GM18508 (cell line): ENCODE data around the gene AGPS.

Source experiments
- ATAC-seq: cut with Tn5 transposase; IDR thresholded peaks from one replicate; pipeline ENCODE4 v1.9.1; 2021; ENCODE audit warnings: moderate number of reproducible peaks; ENCODE audit not compliant: insufficient read depth, unreplicated experiment

The AGPS gene

DNA sequence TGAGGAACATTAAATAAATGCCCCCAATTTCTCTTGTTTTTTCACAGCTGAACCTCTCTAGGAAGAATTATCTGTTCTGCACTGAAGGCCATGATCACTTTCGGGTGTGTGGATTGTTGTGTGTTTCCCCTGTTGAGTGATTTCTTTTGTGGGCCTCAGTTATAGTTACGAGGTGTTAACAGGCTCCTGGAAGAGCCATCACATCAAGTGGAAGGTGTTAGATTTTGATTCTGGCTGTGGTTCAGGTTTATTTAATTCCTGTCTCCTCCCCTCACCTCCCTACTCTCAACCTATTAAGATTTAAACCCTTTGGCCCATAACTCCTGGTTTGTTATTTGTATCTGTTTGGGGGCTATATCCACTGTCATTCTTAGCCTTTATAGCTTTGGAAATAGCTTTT lies 182.8 kb downstream of the AGPS start:
- no peak for ATAC-seq

DNA sequence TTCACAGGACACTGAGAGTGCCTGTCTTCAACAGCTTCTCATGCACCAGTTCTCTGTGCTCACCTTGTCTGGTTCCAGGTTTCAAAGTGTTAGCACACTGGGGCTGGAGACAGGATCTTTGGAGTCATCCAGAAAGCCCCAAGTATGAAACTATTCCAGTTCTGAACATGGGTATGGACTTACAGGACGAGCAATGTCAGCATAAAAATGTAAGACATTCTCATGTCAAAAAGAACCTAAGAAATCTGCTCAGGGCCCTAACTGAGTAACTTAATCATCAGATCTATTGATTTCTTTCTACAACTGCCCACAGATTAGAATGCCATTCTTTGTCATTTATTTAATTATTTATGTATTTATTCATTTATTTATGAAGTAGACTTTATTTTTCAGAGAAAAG lies 184.5 kb downstream of the AGPS start:
- ATAC-seq = no peak

DNA sequence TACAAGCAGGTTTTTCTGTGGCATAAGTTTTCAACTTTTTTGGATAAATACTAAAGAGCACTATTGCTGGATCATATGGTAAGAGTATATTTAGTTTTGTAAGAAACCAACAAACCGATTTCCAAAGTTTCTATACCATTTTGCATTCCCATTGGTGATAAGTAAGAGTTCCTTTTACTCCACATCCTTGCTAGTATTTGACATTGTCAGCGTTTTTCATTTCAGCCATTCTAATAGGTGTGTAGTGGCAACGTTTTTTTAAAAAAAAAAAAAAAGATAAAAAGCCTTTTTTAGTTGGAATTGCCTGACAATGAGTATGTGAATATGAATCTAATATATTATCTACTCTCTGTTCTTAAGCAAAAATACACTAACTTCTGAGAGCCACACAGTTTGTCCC lies 185.9 kb downstream of the AGPS start:
- ATAC-seq = no peak

DNA sequence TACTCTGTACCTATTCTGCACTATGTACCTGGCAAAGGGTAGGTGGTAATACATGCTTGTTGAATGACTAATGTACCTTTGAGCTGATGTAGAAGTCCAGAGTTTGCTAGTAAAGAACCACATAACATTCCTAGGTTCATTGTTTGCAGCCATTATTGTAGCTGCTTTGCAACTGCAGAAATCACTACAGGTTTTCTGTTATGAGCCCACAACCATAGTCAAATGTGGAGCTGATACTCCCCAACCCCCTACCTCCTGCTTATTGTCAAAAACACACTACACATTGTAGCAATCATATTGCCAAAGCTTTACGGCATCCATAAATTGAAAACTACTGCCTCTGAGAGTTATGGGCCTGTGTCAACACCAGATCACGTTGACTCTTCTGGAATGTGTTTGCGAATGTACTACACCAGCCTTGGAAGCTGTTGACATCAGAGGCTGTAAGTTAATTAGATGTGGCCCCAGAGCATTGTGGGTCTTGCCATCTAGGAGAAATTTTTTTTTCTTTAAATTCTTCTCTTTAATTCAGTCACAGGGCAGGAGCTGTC lies 187.0 kb downstream of the AGPS start:
- no peak for ATAC-seq

DNA sequence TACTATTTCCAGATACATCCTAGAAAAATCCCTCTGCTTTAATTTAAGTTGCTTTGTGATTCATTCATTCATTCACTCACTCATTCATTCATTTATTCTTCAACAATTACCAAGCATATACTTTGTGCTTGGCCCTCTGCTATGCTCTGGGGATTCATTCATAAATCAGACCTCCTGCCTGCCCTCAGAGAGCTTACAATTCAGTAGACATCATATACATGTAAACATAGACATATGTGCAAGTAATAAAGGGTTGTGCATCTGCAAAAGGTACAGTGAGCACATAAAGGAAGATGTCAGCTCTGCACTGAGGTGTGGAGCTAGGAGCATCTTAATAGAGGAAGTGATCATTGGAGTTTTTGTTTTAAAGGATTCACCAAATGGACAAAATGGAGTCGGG lies 189.4 kb downstream of the AGPS start:
- no peak for ATAC-seq

DNA sequence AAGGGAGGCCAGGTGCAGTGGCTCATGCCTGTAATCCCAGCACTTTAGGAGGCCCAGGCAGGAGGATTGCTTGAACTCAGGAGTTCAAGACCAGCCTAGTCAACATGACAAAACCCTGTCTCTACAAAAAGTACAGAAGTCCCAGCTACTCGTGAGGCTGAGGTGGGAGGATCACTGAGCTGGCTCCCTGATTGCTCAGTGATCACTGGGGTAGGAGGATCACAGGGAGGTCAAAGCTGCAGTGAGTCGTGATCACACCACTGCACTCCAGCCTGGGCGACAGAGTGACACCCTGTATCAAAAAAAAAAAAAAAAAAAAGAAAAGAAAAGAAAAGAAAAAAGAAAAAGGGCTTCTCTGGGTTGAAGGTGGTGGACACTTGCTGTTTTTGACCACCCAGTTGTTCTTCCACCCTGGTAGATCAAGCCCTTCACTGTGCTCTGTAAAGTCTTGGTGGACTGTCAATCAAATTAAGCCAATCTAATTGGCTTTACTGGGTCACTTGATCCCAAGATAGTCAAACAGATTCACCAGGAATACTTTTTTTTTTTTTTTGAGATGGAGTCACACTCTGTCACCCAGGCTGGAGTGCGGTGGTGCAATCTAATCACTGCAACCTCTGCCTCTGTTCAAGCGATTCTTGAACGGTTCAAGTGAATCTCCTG lies 191.6 kb downstream of the AGPS start:
- no peak for ATAC-seq

DNA sequence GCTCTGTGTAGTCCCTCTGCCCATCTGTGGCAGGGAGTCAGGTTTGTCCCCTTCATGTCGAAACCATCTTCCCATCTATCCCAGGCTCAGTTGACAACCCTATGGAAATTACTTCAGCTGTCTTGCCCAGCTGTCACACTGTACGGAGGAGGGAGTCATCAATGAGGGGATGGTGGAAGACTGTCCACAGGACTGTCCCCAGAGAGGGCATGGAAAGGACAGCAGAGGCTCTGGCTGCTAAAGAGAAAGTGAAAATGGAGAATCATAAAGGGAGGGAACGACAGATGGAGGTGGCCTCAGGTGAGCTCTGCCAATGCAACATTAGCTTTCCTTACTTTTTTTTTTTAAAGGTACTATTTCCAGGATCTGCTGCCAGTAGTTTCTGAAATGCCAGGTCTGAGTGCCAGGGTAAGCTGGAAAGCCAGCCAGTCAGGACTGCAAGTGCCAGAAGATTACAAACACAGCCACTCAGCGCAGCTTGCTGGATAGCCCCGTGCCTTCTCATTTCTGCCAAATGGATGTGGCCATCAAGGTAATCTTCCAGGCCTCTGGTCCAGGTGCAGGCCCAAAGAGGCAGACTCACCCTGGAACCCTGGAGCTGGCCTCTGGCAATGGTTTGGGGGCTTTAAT lies 192.8 kb downstream of the AGPS start:
- ATAC-seq = no peak

DNA sequence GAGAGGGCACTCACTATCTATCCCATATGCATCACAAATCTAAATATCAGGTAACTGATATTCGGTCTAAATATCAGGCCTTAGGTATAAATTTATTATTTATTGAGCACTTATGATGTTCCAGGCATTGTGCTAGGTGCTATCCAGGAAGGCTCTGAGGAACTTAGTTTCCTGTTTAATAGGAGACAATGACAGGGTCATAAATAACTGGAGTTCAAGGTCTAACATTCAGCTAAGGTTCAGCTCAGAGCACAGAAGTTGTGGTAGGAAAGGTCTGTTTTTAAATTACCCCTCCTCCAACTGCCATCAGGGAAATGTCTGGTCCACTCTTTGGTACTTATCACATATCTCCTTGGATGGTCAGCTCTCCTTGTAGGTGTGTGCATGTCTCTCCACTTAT lies 193.6 kb downstream of the AGPS start:
- ATAC-seq = no peak

DNA sequence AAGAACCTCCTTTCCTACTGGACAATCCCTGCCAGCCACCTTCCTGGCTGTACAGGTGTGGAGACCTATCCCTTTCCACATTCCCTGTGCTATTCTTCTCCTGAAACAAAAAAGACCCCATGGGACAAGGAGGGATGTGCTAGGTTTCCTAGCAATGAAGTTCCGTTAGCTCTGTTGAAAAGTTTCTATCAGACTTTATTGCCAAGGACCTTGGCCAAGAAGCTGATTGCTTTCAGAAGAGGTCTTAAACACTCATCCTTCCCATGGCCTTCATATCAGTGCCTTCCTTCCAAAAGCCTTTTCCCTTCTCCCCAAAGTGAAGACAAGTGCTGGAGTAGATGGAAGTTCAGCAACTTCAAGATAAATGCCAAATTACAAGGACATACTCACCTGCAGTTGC lies 194.8 kb downstream of the AGPS start:
- no peak for ATAC-seq

DNA sequence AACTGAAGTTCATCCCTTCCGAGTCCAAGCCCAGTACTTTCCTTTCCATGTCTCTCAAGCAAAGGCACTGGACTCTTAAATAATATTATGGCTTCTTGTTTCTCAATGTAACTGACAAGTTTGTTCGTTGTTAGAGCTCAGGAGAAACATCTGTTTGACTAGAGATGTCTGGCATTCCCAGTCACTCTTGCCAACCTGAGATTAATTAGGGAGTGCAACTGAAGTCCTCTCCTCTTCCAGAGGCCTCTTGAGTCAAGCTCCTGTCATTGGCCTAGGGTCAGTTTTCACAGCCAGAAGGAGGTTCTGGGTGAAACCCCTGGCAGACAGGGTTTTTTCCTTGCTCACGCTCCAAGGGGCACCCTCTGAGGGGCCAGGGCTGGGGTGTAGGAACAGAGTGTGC lies 196.1 kb downstream of the AGPS start:
- ATAC-seq = no peak

DNA sequence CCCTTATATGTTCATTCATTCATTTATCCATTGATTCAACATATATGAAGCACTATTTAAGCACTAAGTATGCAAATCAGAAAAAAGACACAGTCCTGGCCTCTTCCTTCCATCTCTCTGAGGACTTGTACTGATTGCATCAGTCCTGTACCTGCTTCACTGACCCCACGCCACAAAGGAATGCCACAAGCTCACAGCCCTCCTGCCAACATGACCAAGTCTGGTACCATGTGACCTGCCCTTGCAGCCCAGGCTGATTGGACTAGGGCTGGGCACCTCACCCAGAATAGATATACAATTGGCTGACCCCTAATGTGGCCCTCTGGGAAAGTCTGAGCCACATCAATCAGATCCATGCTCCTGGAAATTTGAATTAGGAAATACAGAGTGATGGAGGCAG lies 196.6 kb downstream of the AGPS start:
- no peak for ATAC-seq

DNA sequence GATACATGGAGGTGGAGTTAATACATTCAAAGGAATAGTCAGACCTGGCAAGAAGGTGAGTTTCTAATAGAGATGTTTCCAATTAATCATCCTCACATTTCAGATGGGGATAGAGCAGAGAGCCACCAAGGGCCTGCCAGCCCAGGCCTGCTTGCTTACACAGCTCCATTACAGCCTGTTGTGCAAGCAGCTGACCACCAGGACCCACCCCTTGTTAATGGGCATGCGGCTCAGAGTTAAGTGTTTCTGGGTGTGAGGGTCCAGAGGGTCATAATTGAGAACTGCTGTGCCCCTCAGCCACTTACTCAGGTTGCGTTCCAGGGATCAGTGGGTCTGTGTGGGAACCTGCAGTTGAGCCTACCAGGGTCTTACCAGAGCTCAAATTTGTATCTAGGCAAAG lies 199.8 kb downstream of the AGPS start:
- no peak for ATAC-seq

DNA sequence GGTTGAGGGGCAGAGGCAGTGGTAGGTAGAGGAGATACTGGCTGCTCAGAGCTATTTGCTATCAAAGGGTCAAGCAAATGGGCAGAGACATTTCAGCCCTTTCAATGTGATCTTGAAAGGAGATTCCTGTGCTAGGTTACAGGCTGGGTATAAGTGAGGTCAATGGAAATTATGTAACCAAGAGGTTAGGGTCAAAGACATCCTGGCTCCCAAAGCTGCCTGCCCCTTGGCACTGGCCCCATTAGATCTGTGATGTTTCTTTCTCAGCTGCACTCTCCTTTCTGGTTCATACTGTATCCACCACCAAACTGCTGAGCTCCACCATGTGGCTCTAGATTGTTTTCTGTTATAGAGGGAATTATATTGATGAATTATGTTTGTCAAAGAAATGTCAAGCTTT lies 200.4 kb downstream of the AGPS start:
- no peak for ATAC-seq

DNA sequence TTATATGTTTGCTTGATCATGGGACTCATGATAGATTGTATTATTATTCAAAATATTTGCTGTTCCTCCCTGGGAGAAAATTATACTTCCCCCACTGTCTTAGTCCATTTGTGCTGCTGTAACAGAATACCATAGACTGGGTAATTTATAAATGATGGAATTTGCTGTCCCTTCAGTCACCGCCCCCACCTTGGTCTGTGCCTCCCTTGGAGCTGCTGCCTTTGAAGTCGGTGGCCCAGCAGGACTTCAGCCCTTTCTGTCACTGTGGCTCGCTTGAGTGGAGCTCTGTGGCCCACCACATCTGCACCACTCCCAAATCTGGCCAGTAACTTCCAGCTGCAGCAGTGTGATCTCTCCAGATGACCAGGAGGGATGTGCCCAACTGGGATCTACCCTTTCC lies 200.8 kb downstream of the AGPS start:
- ATAC-seq = no peak
